Liver (tissue), 3 donors: ENCODE data around the gene FLRT2.

Source experiments
- CTCF ChIP-seq: fragments of 150-350 bp; IDR thresholded peaks from 2 replicates; pipeline ENCODE4 v1.5.1; 2017; ENCODE audit warnings: improper control_type of control experiment, low read depth, low read length; ENCODE audit not compliant: missing input control
- JUND ChIP-seq, 2 donors: IDR thresholded peaks; 2 replicates each; pipeline ENCODE4 v1.6.1; 2016; ENCODE audit warnings: antibody characterized with exemption in 2 of 2
- MAX ChIP-seq: IDR thresholded peaks from 2 replicates; pipeline ENCODE4 v1.6.1; 2016; ENCODE audit warnings: antibody characterized with exemption
- REST ChIP-seq: IDR thresholded peaks from 2 replicates; pipeline ENCODE4 v1.6.1; 2016; ENCODE audit warnings: antibody characterized with exemption, mild to moderate bottlenecking
- RXRA ChIP-seq, 2 donors: IDR thresholded peaks; 2 replicates each; pipeline ENCODE4 v1.6.1; 2017 to 2018; ENCODE audit warnings: antibody characterized with exemption in 2 of 2, mild to moderate bottlenecking in 1 of 2
- donor health status: healthy.
- donor health status: healthy.

- TF ChIP-seq RXRA (IDR thresholded peaks at IDR 0.05) (no peak), CTCF (no peak), MAX (no peak), REST (no peak), JUND (IDR thresholded peaks at IDR 0.05) (no peak)
These were observed 92.2 kb downstream of the FLRT2 start for GRCh38 chr14:85622106-85622505.
